GM21367 (cell line): ENCODE results near the gene MYOF.
"Not testable (repeated sequence)": the region's sequence is repeated elsewhere in the genome, so short reads cannot be mapped to it uniquely, and the experiment has no call there.

Experiments used
- ATAC-seq: cut with Tn5 transposase; IDR thresholded peaks from one replicate; pipeline ENCODE4 v1.9.1; 2021; ENCODE audit not compliant: unreplicated experiment

Gene MYOF

GRCh38 chr10:93456480-93456879 lies 25.7 kb downstream of the MYOF start:
- no peak for ATAC-seq

GRCh38 chr10:93454736-93455135 lies 27.4 kb downstream of the MYOF start:
- no peak for ATAC-seq

- ATAC-seq = no peak
Observed at GRCh38 chr10:93454146-93454545, 28.0 kb downstream of the MYOF start.

- ATAC-seq = no peak
Observed at GRCh38 chr10:93452143-93452542, 30.0 kb downstream of the MYOF start.

- no peak for ATAC-seq
Observed at GRCh38 chr10:93451244-93451947, 30.7 kb downstream of the MYOF start.

GRCh38 chr10:93447970-93448369 lies 34.2 kb downstream of the MYOF start:
- ATAC-seq = no peak

GRCh38 chr10:93447019-93447418 lies 35.1 kb downstream of the MYOF start:
- ATAC-seq = no peak

GRCh38 chr10:93445978-93446720 lies 36.0 kb downstream of the MYOF start:
- no peak for ATAC-seq

GRCh38 chr10:93445097-93445960 lies 36.8 kb downstream of the MYOF start:
- ATAC-seq = no peak

GRCh38 chr10:93443481-93443880 lies 38.7 kb downstream of the MYOF start:
- no peak for ATAC-seq

- not testable (repeated sequence) for ATAC-seq
Observed at GRCh38 chr10:93442721-93443120, 39.4 kb downstream of the MYOF start.

- no peak for ATAC-seq
Observed at GRCh38 chr10:93440591-93441091, 41.5 kb downstream of the MYOF start.

- ATAC-seq = no peak
Observed at GRCh38 chr10:93438613-93439253, 43.4 kb downstream of the MYOF start.

GRCh38 chr10:93437946-93438612 lies 44.1 kb downstream of the MYOF start:
- no peak for ATAC-seq

GRCh38 chr10:93437086-93437945 lies 44.8 kb downstream of the MYOF start:
- ATAC-seq = no peak

- no peak for ATAC-seq
Observed at GRCh38 chr10:93436591-93437085, 45.5 kb downstream of the MYOF start.

- no peak for ATAC-seq
Observed at GRCh38 chr10:93435621-93436397, 46.3 kb downstream of the MYOF start.

GRCh38 chr10:93434991-93435491 lies 47.1 kb downstream of the MYOF start:
- ATAC-seq = no peak
